ENCODE data around the gene GNA14. TPM values are rescaled to one million over a fixed set of nuclear protein-coding genes. Genes with fewer than 3 reads are reported as not detected.

The GNA14 gene
- total and polyA plus RNA-seq, 2 donors (not counting 1 experiment from before 2014, with no cell fraction given), result 0.50 to 0.52 TPM

GRCh38 chr9:77454663-77455062, 193.5 kb downstream of the GNA14 start:
- Histone ChIP-seq H3K36me3 (ENCODE audit: control insufficient read depth, insufficient read depth, low read length) (no peaks in the 10 kb centered on the region), H3K79me2 (ENCODE audit: control insufficient read depth, insufficient read depth, low read length) (no peaks in the 10 kb centered on the region), H3K27ac (ENCODE audit: insufficient read depth, low read length) (no peak overlapping the region), H4K20me1 (ENCODE audit: control insufficient read depth, extremely low read depth, insufficient read depth, low read length) (no peaks in the 10 kb centered on the region), H2AFZ (ENCODE audit: low read length) (no peak overlapping the region), H3K9ac (ENCODE audit: insufficient read depth, low read length) (no peak overlapping the region), H3K4me2 (ENCODE audit: extremely low read depth, insufficient read depth, low read length) (no peak overlapping the region), H3K27me3 (ENCODE audit: control insufficient read depth, insufficient read depth, low read length) (no peaks in the 10 kb centered on the region), H3K9me3 (ENCODE audit: control insufficient read depth, insufficient read depth, low read depth, low read length) (no peaks in the 10 kb centered on the region), H3K4me1 (ENCODE audit: control insufficient read depth, extremely low read depth, insufficient read depth, low read length) (no peaks in the 10 kb centered on the region), H3K4me3 (replicated peaks in 1 of 4; ENCODE audit: control extremely low read depth in 1 of 4, insufficient read depth in 1 of 4, low read depth in 3 of 4, low read length in 4 of 4) (no peak overlapping the region)
- DNase-seq (ENCODE audit: low read depth in 2 of 2), result peak; percentile 57 to 72
- TF ChIP-seq EZH2 (IDR thresholded peaks at IDR 0.05; ENCODE audit: low read length, missing control alignments) (no peak), CTCF (conservative IDR thresholded peaks at IDR 0.05 in 1 of 2, IDR thresholded peaks at IDR 0.05 in 1 of 2; ENCODE audit: low read depth in 1 of 2, low read length in 2 of 2) (no peak)

GRCh38 chr9:77453825-77454647, 194.1 kb downstream of the GNA14 start:
- TF ChIP-seq CTCF (conservative IDR thresholded peaks at IDR 0.05 in 1 of 2, IDR thresholded peaks at IDR 0.05 in 1 of 2; ENCODE audit: low read depth in 1 of 2, low read length in 2 of 2) (no peak), EZH2 (IDR thresholded peaks at IDR 0.05; ENCODE audit: low read length, missing control alignments) (no peak)
- no peak overlapping the region for H2AFZ ChIP-seq (ENCODE audit: low read length)
- no peak overlapping the region for H3K4me3 ChIP-seq (replicated peaks in 1 of 4; ENCODE audit: control extremely low read depth in 1 of 4, insufficient read depth in 1 of 4, low read depth in 3 of 4, low read length in 4 of 4)
- H3K9me3 ChIP-seq (ENCODE audit: control insufficient read depth, insufficient read depth, low read depth, low read length), result no peaks in the 10 kb centered on the region
- no peaks in the 10 kb centered on the region for H3K27me3 ChIP-seq (ENCODE audit: control insufficient read depth, insufficient read depth, low read length)
- H3K79me2 ChIP-seq (ENCODE audit: control insufficient read depth, insufficient read depth, low read length), result no peaks in the 10 kb centered on the region
- H4K20me1 ChIP-seq (ENCODE audit: control insufficient read depth, extremely low read depth, insufficient read depth, low read length), result no peaks in the 10 kb centered on the region
- H3K9ac ChIP-seq (ENCODE audit: insufficient read depth, low read length), result no peak overlapping the region
- no peak for DNase-seq (ENCODE audit: low read depth in 2 of 2)
- H3K27ac ChIP-seq (ENCODE audit: insufficient read depth, low read length), result no peak overlapping the region
- no peaks in the 10 kb centered on the region for H3K36me3 ChIP-seq (ENCODE audit: control insufficient read depth, insufficient read depth, low read length)
- no peaks in the 10 kb centered on the region for H3K4me1 ChIP-seq (ENCODE audit: control insufficient read depth, extremely low read depth, insufficient read depth, low read length)
- no peak overlapping the region for H3K4me2 ChIP-seq (ENCODE audit: extremely low read depth, insufficient read depth, low read length)

- Histone ChIP-seq H3K4me1 (ENCODE audit: control insufficient read depth, extremely low read depth, insufficient read depth, low read length) (no peaks in the 10 kb centered on the region), H3K79me2 (ENCODE audit: control insufficient read depth, insufficient read depth, low read length) (no peaks in the 10 kb centered on the region), H3K9ac (ENCODE audit: insufficient read depth, low read length) (no peak overlapping the region), H4K20me1 (ENCODE audit: control insufficient read depth, extremely low read depth, insufficient read depth, low read length) (no peaks in the 10 kb centered on the region), H3K9me3 (ENCODE audit: control insufficient read depth, insufficient read depth, low read depth, low read length) (no peaks in the 10 kb centered on the region), H2AFZ (ENCODE audit: low read length) (no peak overlapping the region), H3K4me3 (replicated peaks in 1 of 4; ENCODE audit: control extremely low read depth in 1 of 4, insufficient read depth in 1 of 4, low read depth in 3 of 4, low read length in 4 of 4) (no peak overlapping the region), H3K27ac (ENCODE audit: insufficient read depth, low read length) (no peak overlapping the region), H3K4me2 (ENCODE audit: extremely low read depth, insufficient read depth, low read length) (no peak overlapping the region), H3K27me3 (ENCODE audit: control insufficient read depth, insufficient read depth, low read length) (no peaks in the 10 kb centered on the region), H3K36me3 (ENCODE audit: control insufficient read depth, insufficient read depth, low read length) (no peaks in the 10 kb centered on the region)
- TF ChIP-seq CTCF (conservative IDR thresholded peaks at IDR 0.05 in 1 of 2, IDR thresholded peaks at IDR 0.05 in 1 of 2; ENCODE audit: low read depth in 1 of 2, low read length in 2 of 2) (no peak), EZH2 (IDR thresholded peaks at IDR 0.05; ENCODE audit: low read length, missing control alignments) (no peak)
- no peak for DNase-seq (ENCODE audit: low read depth in 2 of 2)
Observed at GRCh38 chr9:77451507-77451906, 196.6 kb downstream of the GNA14 start.

All from fibroblast of lung (primary cell).